ENCODE results near the gene GPR37L1. TPM values are rescaled to one million over a fixed set of nuclear protein-coding genes. Genes with fewer than 3 reads are reported as not detected.

GPR37L1 gene
- total and polyA plus RNA-seq, 2 experiments from 2014 or later = 0.03 TPM; not detected in 1

GRCh38 chr1:202076050-202076511 lies 46.6 kb upstream of the GPR37L1 start:
- in situ Hi-C loops (cut with MboI) = no loop called here

GRCh38 chr1:202078241-202078640 lies 44.5 kb upstream of the GPR37L1 start:
- Histone ChIP-seq H3K27me3 (replicated peaks; ENCODE audit: insufficient read depth) (no peaks in the 10 kb centered on the region), H2AFZ (no peak overlapping the region), H3K9me2 (ENCODE audit: insufficient read depth) (no peaks in the 10 kb centered on the region), H3K79me2 (ENCODE audit: insufficient read depth) (no peaks in the 10 kb centered on the region), H3K36me3 (ENCODE audit: low read depth) (no peaks in the 10 kb centered on the region), H3K9me3 (ENCODE audit: low read depth) (no peaks in the 10 kb centered on the region), H3K4me1 (ENCODE audit: insufficient read depth) (peaks cover 8% of the 10 kb centered on the region; the same call in 1 of the 2 replicates), H4K20me1 (ENCODE audit: insufficient read depth) (no peaks in the 10 kb centered on the region), H3K27ac (no peak overlapping the region), H3K4me3 (no peak overlapping the region), H3F3A (ENCODE audit: insufficient read depth) (no peaks in the 10 kb centered on the region), H3K9ac (no peak overlapping the region), H3K4me2 (ENCODE audit: unreplicated experiment) (no peak overlapping the region)
- WGBS, 2 experiments (ENCODE audit: low coverage in 1 of 2, low lambda C conversion rate in 2 of 2, missing lambda C conversion rate in 2 of 2) = 88 to 100% methylated on average over 3 of the region's 3 CpGs
- in situ Hi-C loops (cut with MboI) = no loop called here
- TF ChIP-seq EZH2phosphoT487 (IDR thresholded peaks at IDR 0.05; ENCODE audit: insufficient read depth, low read depth) = no peak
- no peak for TF ChIP-seq EZH2 (IDR thresholded peaks at IDR 0.05; ENCODE audit: insufficient read depth, poor library complexity, severe bottlenecking)
- DNase-seq = no peak

More at GRCh38 chr1:202076050-202076511, 46.6 kb upstream of the GPR37L1 start:
- no peaks in the 10 kb centered on the region for H3K36me3 ChIP-seq (ENCODE audit: low read depth)
- TF ChIP-seq EZH2 (IDR thresholded peaks at IDR 0.05; ENCODE audit: insufficient read depth, poor library complexity, severe bottlenecking) = no peak
- TF ChIP-seq EZH2phosphoT487 (IDR thresholded peaks at IDR 0.05; ENCODE audit: insufficient read depth, low read depth) = no peak
- H3K79me2 ChIP-seq (ENCODE audit: insufficient read depth) = no peaks in the 10 kb centered on the region
- H3K9me2 ChIP-seq (ENCODE audit: insufficient read depth) = no peaks in the 10 kb centered on the region
- H3K4me2 ChIP-seq (ENCODE audit: unreplicated experiment) = no peak overlapping the region
- H2AFZ ChIP-seq = no peak overlapping the region
- H3K4me1 ChIP-seq (ENCODE audit: insufficient read depth) = peaks cover 8% of the 10 kb centered on the region; the same call in 1 of the 2 replicates
- H3K9ac ChIP-seq = no peak overlapping the region
- H4K20me1 ChIP-seq (ENCODE audit: insufficient read depth) = no peaks in the 10 kb centered on the region
- WGBS, 2 experiments (ENCODE audit: low coverage in 1 of 2, low lambda C conversion rate in 2 of 2, missing lambda C conversion rate in 2 of 2) = 80% methylated on average over 6 of the region's 6 CpGs
- no peaks in the 10 kb centered on the region for H3K9me3 ChIP-seq (ENCODE audit: low read depth)
- H3F3A ChIP-seq (ENCODE audit: insufficient read depth) = no peaks in the 10 kb centered on the region
- no peaks in the 10 kb centered on the region for H3K27me3 ChIP-seq (replicated peaks; ENCODE audit: insufficient read depth)
- no peak for DNase-seq
- H3K27ac ChIP-seq = no peak overlapping the region
- no peak overlapping the region for H3K4me3 ChIP-seq

- Histone ChIP-seq H3K27me3 (replicated peaks; ENCODE audit: insufficient read depth) (no peaks in the 10 kb centered on the region; the same call in 1 of the 2 replicates), H3K9ac (no peak overlapping the region), H3F3A (ENCODE audit: insufficient read depth) (no peaks in the 10 kb centered on the region), H3K36me3 (ENCODE audit: low read depth) (no peaks in the 10 kb centered on the region), H3K9me3 (ENCODE audit: low read depth) (no peaks in the 10 kb centered on the region), H3K4me3 (no peak overlapping the region), H2AFZ (no peak overlapping the region), H4K20me1 (ENCODE audit: insufficient read depth) (no peaks in the 10 kb centered on the region), H3K9me2 (ENCODE audit: insufficient read depth) (no peaks in the 10 kb centered on the region), H3K4me2 (ENCODE audit: unreplicated experiment) (no peak overlapping the region), H3K79me2 (ENCODE audit: insufficient read depth) (no peaks in the 10 kb centered on the region), H3K27ac (no peak overlapping the region), H3K4me1 (ENCODE audit: insufficient read depth) (peaks cover 3% of the 10 kb centered on the region; the same call in 1 of the 2 replicates)
- 69 to 71% methylated on average over 6 of the region's 6 CpGs for WGBS, 2 experiments (ENCODE audit: low coverage in 1 of 2, low lambda C conversion rate in 2 of 2, missing lambda C conversion rate in 2 of 2)
- no peak for DNase-seq
- in situ Hi-C loops (cut with MboI) = no loop called here
- no peak for TF ChIP-seq EZH2 (IDR thresholded peaks at IDR 0.05; ENCODE audit: insufficient read depth, poor library complexity, severe bottlenecking)
- TF ChIP-seq EZH2phosphoT487 (IDR thresholded peaks at IDR 0.05; ENCODE audit: insufficient read depth, low read depth) = no peak
These were observed 40.7 kb upstream of the GPR37L1 start for GRCh38 chr1:202081992-202082391.

GRCh38 chr1:202084791-202085681 lies 37.7 kb upstream of the GPR37L1 start:
- DNase-seq = no peak
- Histone ChIP-seq H3K9me3 (ENCODE audit: low read depth) (no peaks in the 10 kb centered on the region), H3K4me2 (ENCODE audit: unreplicated experiment) (no peak overlapping the region), H4K20me1 (ENCODE audit: insufficient read depth) (no peaks in the 10 kb centered on the region), H3K27me3 (replicated peaks; ENCODE audit: insufficient read depth) (no peaks in the 10 kb centered on the region; the same call in 1 of the 2 replicates), H3K9ac (no peak overlapping the region), H3K27ac (no peak overlapping the region), H3F3A (ENCODE audit: insufficient read depth) (no peaks in the 10 kb centered on the region), H3K36me3 (ENCODE audit: low read depth) (no peaks in the 10 kb centered on the region), H3K79me2 (ENCODE audit: insufficient read depth) (no peaks in the 10 kb centered on the region), H3K4me1 (ENCODE audit: insufficient read depth) (no peaks in the 10 kb centered on the region), H3K4me3 (no peak overlapping the region), H2AFZ (no peak overlapping the region), H3K9me2 (ENCODE audit: insufficient read depth) (no peaks in the 10 kb centered on the region)
- WGBS, 2 experiments (ENCODE audit: low coverage in 1 of 2, low lambda C conversion rate in 2 of 2, missing lambda C conversion rate in 2 of 2) = 43 to 45% methylated on average over 14 to 16 of the region's 16 CpGs
- TF ChIP-seq EZH2 (IDR thresholded peaks at IDR 0.05; ENCODE audit: insufficient read depth, poor library complexity, severe bottlenecking) = no peak
- no peak for TF ChIP-seq EZH2phosphoT487 (IDR thresholded peaks at IDR 0.05; ENCODE audit: insufficient read depth, low read depth)
- in situ Hi-C loops (cut with MboI) = no loop called here
